Dermis blood vessel endothelial cell (primary cell): Measurements from ENCODE around the gene SFMBT2. TPM values are rescaled to one million over a fixed set of nuclear protein-coding genes. Genes with fewer than 3 reads are reported as not detected.

Source experiments
- DNase-seq: peaks from one replicate; pipeline ENCODE4 v3.0.0; 2010
- total RNA-seq: library from RNA; depleted of rRNA; stranded (reverse); fragments of >200 nt; gene quantifications from 2 replicates; pipeline ENCODE4 v1.2.3, GENCODE V29; 2014

SFMBT2 gene
- total RNA-seq, 1 donor from 2014 or later: 5.4 TPM

DNA sequence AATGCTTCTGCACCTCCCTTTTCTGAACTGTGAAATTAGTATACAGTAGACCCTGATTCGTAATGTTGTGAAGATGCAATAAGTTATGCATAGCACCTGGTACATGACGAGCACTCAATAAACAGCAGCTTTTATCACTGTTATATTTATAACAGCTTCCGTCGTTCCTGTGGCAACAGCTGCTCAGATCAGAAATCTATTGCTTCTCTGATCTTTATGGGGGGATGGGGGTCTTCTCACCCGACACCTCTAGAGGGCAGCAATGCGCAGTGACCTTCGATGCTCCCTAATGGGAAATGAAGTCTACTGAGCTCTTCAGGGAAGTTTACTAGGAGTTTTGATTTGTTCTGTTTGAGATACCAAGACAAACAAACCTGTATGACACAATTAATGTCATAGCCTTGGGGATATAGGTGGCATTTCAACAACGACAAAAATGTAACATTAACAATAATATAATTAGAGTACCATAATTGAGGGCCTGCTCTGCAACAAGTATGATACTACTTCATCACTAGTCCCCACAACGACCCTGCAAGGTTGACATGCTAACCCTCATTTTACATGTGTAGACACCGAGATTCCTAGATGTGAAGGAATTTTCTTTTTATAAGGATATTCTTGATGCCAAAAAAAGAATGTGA is 289.6 kb downstream of the SFMBT2 start:
- DNase-seq: peak; percentile 61

DNA sequence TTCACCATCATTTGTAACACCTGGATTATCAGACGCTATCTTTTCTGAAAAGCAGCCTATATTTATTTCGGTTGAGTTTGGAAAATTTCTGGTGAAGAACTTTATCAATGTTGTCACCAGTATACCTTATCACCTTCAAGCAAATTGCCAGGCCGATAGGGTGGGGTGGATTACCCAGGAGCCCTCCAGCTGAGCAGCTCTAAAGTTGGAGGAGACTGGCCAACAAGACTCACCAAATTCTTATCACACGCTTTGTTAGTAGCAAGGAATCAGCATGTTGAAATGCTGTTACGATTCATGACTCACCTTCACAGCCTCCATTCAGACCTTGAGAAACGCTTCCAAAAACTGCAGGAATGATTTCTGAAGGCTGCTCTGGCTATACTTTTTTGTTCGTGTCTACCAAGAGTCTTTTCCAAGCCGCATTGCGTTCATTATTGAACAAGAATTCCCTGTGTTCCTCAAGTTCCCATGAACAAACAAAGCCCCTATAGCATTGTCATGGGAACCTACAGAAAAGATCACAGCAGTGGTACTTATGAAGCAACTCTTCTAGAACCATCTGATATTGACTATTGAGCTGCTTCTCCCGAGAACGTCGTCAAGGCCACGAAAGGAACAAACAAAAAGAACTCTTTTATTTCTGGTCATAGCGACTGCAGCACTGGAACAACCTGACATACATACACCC is 291.4 kb downstream of the SFMBT2 start:
- no peak for DNase-seq

DNA sequence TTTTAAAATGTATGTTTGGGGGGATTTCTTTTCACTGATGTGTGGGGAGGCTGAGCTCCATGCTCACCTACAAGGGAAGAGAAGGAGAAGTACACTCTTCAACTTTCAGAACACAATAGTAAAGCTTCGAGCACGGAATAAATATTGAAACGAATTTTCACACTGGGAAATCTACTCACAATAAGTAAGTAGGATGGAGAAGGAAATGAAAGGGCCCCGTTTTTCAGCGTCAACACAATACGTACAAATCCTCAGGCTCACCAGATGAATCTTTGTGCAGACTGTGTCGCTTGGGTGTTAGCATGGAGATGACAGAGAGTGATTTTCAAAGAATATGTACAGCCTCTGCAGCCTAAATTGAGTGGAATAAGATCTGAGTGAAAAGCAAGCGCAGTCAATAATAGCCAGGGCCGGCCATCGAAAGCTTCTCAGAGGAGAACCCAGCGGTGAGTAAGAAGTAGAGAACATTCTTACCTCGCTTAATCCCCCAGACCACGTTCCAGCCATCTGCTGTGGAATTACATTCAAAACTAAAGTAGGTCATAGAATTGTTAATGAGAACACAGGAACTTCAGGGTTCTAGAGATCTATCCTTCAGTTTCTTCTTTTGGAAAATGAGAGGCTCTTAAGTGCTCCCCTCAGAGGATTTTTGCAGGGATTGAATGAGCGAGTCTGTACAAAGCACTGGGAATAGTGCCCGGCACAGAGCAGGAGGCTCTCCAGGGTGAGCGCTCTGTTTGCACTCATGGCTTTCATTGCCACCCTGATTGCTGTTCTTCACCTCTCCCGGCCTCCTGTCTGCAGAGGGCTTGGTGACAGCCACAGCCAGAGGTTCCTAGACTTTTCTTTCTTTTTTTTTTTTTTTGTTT is 292.8 kb downstream of the SFMBT2 start:
- DNase-seq: no peak

DNA sequence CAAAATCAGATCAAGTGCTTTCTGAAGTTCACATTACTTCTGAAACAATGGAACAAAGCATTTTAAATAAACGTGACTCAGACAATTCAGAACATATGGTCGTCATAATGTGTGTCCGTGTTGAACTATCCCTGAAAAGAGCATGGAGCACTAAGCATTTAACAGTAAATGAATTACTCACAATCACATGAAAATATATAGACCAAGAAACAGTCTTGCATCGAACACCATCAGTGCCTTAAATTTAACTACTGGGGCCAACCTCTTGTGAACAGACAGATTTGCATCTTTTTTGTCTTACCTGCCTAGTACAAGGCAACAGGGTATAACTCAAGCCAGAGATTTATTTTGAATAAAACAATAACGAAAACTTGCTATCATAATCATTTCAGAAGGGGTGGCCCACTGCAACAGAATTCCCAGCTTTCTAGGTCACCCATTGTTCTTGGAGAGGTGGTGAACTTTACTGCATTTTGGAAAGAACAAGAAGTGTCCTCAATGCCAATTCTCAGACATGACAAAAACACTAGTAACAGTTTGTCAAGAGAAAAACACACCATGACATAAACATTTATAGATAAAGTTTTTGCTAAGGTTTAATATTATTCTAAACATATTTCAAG is 293.5 kb downstream of the SFMBT2 start:
- DNase-seq: no peak

DNA sequence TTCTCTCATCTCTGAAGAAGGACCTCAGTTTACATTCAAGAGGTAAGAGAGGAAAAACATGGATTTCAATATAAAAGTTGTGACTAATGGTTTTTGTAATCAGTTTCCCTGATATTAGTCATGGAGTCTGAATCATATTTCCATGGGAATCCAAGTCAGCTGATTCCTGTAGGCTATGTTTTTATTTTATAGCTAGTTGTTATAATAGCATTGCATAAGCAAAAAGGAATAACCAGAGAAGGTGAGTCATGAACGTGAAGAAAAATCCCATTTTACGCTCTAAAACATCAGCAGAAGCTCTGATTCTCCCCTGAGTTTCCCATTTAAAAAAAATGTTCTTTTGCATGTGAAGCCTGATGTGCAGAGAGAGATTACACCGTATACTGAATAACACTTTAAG is 299.3 kb downstream of the SFMBT2 start:
- peak; percentile 35 for DNase-seq

DNA sequence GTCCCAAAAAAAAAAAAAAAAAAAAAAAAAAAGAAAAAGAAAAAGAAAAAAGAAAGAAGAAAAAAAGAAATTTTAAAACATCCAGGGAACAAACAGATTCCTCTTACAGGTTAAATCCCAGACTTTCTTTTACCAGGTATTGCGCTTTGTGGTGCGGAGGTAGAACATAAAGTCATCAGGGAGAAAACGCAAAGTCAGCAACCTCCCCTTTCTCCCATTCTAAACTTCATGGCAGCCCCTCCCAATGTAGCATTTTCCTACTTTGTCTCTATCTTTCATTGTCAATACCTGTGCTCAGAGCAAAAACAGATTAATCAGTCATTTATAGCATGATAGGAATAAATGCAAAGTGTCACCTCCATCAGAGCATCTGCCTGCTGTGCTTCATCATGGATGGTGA is 299.7 kb downstream of the SFMBT2 start:
- no peak for DNase-seq
